ENCODE results near the gene SECISBP2L. TPM values are rescaled to one million over a fixed set of nuclear protein-coding genes. Genes with fewer than 3 reads are reported as not detected.
A peak's percentile ranks its signal among the peaks of the same experiment; 100 is the strongest.

The SECISBP2L gene
- total and polyA plus RNA-seq, 7 experiments from 2014 or later = 20.2 to 75.8 (median 51.8) TPM

DNA sequence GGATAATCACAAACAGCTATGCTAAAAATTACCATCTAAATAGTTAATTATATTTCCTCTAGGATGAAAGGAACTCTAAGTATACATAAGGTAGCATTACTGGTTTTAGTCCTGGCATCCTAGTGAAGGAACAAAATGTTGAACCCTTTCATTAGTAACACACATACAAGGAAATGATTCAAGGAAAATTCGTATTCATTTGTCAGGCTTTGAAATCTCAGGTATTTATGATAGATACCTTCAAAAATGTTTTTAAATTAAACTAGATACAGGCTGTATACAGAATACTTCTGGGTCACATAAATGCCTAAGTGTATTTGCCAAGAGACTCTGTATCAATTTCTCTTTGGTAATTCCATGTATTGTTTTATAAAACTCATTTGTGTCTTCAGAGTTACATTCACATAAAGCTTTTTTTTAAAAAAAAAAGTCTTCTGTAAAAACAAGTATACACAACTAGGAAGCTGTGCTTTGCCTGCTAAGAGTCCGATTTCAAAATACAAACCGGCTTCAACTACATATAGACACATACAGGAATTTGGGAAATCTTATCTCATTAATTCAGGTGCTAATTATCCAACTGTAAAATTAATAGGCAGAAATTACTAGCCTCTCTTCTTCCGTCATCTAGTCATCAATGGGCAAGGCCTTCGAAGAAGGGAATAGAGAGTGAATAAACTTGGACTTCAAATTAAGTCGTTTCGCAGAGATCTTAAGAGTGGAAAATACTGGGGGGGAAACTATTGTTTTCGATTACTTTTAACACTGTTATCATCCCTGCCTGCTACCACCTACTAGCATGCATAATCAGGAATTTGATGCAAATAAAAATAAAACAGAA, 1.3 kb downstream of the SECISBP2L start:
- Mint-ChIP-seq H3K4me1 (peaks cover 30 to 53% (median 42%) of the 10 kb centered on the region in 7 donors), H3K9me3 (peaks cover 0 to 5% (median 0%) of the 10 kb centered on the region in 11 donors), H3K27me3 (no peaks in the 10 kb centered on the region), H3K27ac (peak overlapping the region; percentile 86 to 96 (median 92)), H3K36me3 (peaks cover 0 to 9% (median 4%) of the 10 kb centered on the region in 5 donors), H3K4me3 (peak overlapping the region; percentile 96 to 99 (median 98))
- no peaks in the 10 kb centered on the region for H3K9me3 ChIP-seq (ENCODE audit: control insufficient read depth in 2 of 3, low read length in 3 of 3)
- H3K27ac ChIP-seq (ENCODE audit: low read depth, low read length) = peak overlapping the region; percentile 82
- no peaks in the 10 kb centered on the region for H3K27me3 ChIP-seq (ENCODE audit: control insufficient read depth in 2 of 2, insufficient read depth in 2 of 2, low read length in 2 of 2)
- ATAC-seq (no peak), DNase-seq (no peak)
- CTCF ChIA-PET = interaction anchor here (1.1 to 1.5 kb wide), 2 partner anchors 19 to 102 kb away, joined by 3 read pairs; no protein-coding TSS in a partner anchor
- peaks cover 16 to 18% of the 10 kb centered on the region in 2 donors for H3K4me1 ChIP-seq (ENCODE audit: control insufficient read depth in 2 of 2, insufficient read depth in 2 of 2, low read length in 2 of 2)
- intact Hi-C loops (cut with micrococcal nuclease) = loop anchor here (1.0 to 10.0 kb wide), 7 partner anchors 62 to 1862 kb away; partner anchors contain the start of genes AP4E1 (in 2 of the 2), FAM227B (in 1 of the 2) and SLC27A2 (in 1 of the 2)
- peaks cover 0 to 6% (median 0%) of the 10 kb centered on the region in 3 experiments for H3K36me3 ChIP-seq (ENCODE audit: control insufficient read depth in 2 of 3, insufficient read depth in 3 of 3, low read length in 3 of 3)
- POLR2A ChIA-PET = interaction anchor here (1.2 to 4.5 kb wide), 3 partner anchors 15 to 1299 kb away, joined by 4 to 51 read pairs (median 8); partner anchors contain the start of gene GALK2
- peak overlapping the region; percentile 86 for H3K4me3 ChIP-seq (ENCODE audit: low read length)

DNA sequence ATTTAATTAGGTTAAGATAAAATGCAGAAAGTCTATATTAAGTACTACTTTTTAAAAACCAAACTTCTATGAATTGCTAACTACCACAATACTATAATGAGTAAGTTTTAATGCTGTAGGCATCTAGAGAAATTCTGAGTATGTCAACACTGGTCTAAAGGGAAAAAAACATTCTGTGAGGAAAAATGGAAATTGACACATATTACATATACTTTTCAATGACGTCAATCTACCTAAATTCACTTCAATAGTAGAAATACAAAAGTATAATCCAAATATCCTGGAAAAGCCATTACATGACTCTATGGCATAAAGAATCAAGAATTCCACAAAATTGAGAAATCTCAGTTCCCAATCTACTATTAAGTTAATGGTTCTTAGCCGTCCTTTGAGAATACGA, 2.2 kb downstream of the SECISBP2L start:
- Mint-ChIP-seq H3K36me3 (peaks cover 0 to 10% (median 4%) of the 10 kb centered on the region in 5 donors), H3K4me3 (peak overlapping the region in 9 of 10 donors; percentile 53 to 99 (median 97)), H3K27ac (peak overlapping the region in 2 of 9 donors; percentile 29 to 91), H3K9me3 (peaks cover 0 to 5% (median 0%) of the 10 kb centered on the region in 11 donors), H3K27me3 (no peaks in the 10 kb centered on the region), H3K4me1 (peaks cover 30 to 63% (median 52%) of the 10 kb centered on the region in 7 donors)
- Histone ChIP-seq H3K36me3 (ENCODE audit: control insufficient read depth in 2 of 3, insufficient read depth in 3 of 3, low read length in 3 of 3) (peaks cover 0 to 6% (median 0%) of the 10 kb centered on the region in 3 experiments), H3K4me3 (ENCODE audit: low read length) (no peak overlapping the region), H3K4me1 (ENCODE audit: control insufficient read depth in 2 of 2, insufficient read depth in 2 of 2, low read length in 2 of 2) (peaks cover 16 to 18% of the 10 kb centered on the region in 2 donors), H3K27ac (ENCODE audit: low read depth, low read length) (no peak overlapping the region), H3K27me3 (ENCODE audit: control insufficient read depth in 2 of 2, insufficient read depth in 2 of 2, low read length in 2 of 2) (no peaks in the 10 kb centered on the region), H3K9me3 (ENCODE audit: control insufficient read depth in 2 of 3, low read length in 3 of 3) (no peaks in the 10 kb centered on the region)
- intact Hi-C loops (cut with micrococcal nuclease) = loop anchor here in 1 of 2 donors (10.0 kb wide), 1 partner anchor 1141 kb away; the partner anchor contains the start of gene SLC27A2
- ATAC-seq (no peak), DNase-seq (no peak)
- ChIA-PET CTCF (no interaction called here), POLR2A (interaction anchor here (4.5 kb wide), 1 partner anchor 16 kb away, joined by 51 read pairs; no protein-coding TSS in a partner anchor)

DNA sequence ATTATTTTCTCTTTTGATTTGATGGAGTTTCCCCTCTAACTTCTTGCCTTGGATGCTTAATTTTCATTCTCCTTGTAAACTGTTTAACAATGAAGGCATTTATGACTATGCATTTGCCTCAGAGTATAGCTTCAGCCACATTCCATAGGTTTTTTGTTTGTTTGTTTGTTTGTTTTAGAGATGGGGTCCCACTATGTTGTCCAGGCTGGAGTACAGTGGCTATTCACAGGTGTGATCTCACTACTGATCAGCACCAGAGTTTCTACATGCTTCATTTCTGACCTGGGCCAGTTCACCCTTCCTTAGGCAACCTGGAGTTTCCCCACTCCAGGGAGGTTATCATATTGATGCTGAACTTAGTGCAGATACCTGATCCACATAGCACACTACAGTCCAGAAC, 4.1 kb downstream of the SECISBP2L start:
- H3K4me1 ChIP-seq (ENCODE audit: control insufficient read depth in 2 of 2, insufficient read depth in 2 of 2, low read length in 2 of 2) = peaks cover 16 to 22% of the 10 kb centered on the region in 2 donors
- intact Hi-C loops (cut with micrococcal nuclease) = loop anchor here in 1 of 2 donors (10.0 kb wide), 1 partner anchor 1143 kb away; the partner anchor contains the start of gene SLC27A2
- ChIA-PET CTCF (no interaction called here), POLR2A (no interaction called here)
- H3K27ac ChIP-seq (ENCODE audit: low read depth, low read length) = no peak overlapping the region
- Mint-ChIP-seq H3K27me3 (no peaks in the 10 kb centered on the region), H3K9me3 (peaks cover 0 to 5% (median 0%) of the 10 kb centered on the region in 11 donors), H3K4me3 (peak overlapping the region in 6 of 10 donors; percentile 10 to 60 (median 47)), H3K27ac (no peak overlapping the region), H3K4me1 (peaks cover 32 to 79% (median 67%) of the 10 kb centered on the region in 7 donors), H3K36me3 (peaks cover 0 to 10% (median 4%) of the 10 kb centered on the region in 5 donors)
- H3K4me3 ChIP-seq (ENCODE audit: low read length) = no peak overlapping the region
- no peaks in the 10 kb centered on the region for H3K27me3 ChIP-seq (ENCODE audit: control insufficient read depth in 2 of 2, insufficient read depth in 2 of 2, low read length in 2 of 2)
- DNase-seq (no peak), ATAC-seq (no peak)
- H3K36me3 ChIP-seq (ENCODE audit: control insufficient read depth in 2 of 3, insufficient read depth in 3 of 3, low read length in 3 of 3) = peaks cover 0 to 6% (median 0%) of the 10 kb centered on the region in 3 experiments
- H3K9me3 ChIP-seq (ENCODE audit: control insufficient read depth in 2 of 3, low read length in 3 of 3) = no peaks in the 10 kb centered on the region

DNA sequence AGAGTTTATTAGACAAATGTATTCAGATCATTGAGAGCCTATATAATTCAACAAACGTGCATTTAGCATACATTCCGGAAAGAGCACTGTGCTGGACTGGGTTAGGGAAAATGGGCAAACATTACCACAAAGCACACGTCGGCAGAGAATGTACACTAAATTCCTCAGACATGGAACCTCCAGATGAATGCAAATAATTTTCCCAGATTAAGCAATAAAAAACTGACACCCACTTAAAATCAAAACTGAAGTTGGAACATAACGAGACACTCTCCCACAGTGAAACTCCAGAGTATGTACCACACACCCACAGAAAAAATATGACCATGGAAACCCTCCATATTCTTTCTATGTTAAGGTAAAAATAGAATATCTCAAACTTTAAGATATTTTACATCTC, 4.8 kb downstream of the SECISBP2L start:
- peaks cover 0 to 10% (median 0%) of the 10 kb centered on the region in 3 experiments for H3K36me3 ChIP-seq (ENCODE audit: control insufficient read depth in 2 of 3, insufficient read depth in 3 of 3, low read length in 3 of 3)
- Mint-ChIP-seq H3K36me3 (peaks cover 0 to 10% (median 4%) of the 10 kb centered on the region in 5 donors), H3K4me3 (peak overlapping the region in 8 of 10 donors; percentile 7 to 60 (median 38)), H3K27me3 (no peaks in the 10 kb centered on the region), H3K27ac (no peak overlapping the region), H3K9me3 (peaks cover 0 to 3% (median 0%) of the 10 kb centered on the region in 11 donors), H3K4me1 (peaks cover 29 to 77% (median 64%) of the 10 kb centered on the region in 7 donors)
- ATAC-seq (no peak), DNase-seq (no peak)
- CTCF ChIA-PET = no interaction called here
- H3K9me3 ChIP-seq (ENCODE audit: control insufficient read depth in 2 of 3, low read length in 3 of 3) = no peaks in the 10 kb centered on the region
- intact Hi-C loops (cut with micrococcal nuclease) = loop anchor here in 1 of 2 donors (10.0 kb wide), 1 partner anchor 1143 kb away; the partner anchor contains the start of gene SLC27A2
- no peaks in the 10 kb centered on the region for H3K27me3 ChIP-seq (ENCODE audit: control insufficient read depth in 2 of 2, insufficient read depth in 2 of 2, low read length in 2 of 2)
- POLR2A ChIA-PET = no interaction called here
- H3K27ac ChIP-seq (ENCODE audit: low read depth, low read length) = no peak overlapping the region
- H3K4me1 ChIP-seq (ENCODE audit: control insufficient read depth in 2 of 2, insufficient read depth in 2 of 2, low read length in 2 of 2) = peaks cover 12 to 25% of the 10 kb centered on the region in 2 donors
- H3K4me3 ChIP-seq (ENCODE audit: low read length) = no peak overlapping the region

DNA sequence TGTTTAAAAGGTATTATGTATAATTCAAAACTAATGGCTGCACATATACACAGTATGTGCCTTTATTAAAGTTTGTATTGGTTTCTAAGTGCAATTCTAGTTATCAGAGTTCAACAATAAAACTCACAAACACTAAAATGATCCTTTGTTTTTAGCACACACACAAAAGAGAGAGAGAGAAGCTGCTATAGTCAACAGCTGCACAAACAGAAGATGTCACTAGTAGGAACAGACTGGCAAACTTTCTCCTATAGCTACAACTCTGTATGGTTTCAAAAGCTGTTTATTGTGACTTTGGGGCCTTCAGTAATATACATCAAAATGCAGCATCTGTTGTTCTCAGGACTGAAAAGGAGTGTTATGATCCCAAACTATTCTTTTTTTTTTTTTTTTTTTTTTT, 6.1 kb downstream of the SECISBP2L start:
- H3K9me3 Mint-ChIP-seq = no peaks in the 10 kb centered on the region
- H3K27ac Mint-ChIP-seq = peak overlapping the region in 1 of 9 donors; percentile 6
- DNase-seq (no peak), ATAC-seq (no peak)
- Histone ChIP-seq H3K9me3 (ENCODE audit: control insufficient read depth in 2 of 3, low read length in 3 of 3) (no peaks in the 10 kb centered on the region), H3K4me3 (ENCODE audit: low read length) (no peak overlapping the region), H3K27ac (ENCODE audit: low read depth, low read length) (no peak overlapping the region), H3K4me1 (ENCODE audit: control insufficient read depth in 2 of 2, insufficient read depth in 2 of 2, low read length in 2 of 2) (peaks cover 9 to 21% of the 10 kb centered on the region in 2 donors), H3K36me3 (ENCODE audit: control insufficient read depth in 2 of 3, insufficient read depth in 3 of 3, low read length in 3 of 3) (peaks cover 0 to 15% (median 0%) of the 10 kb centered on the region in 3 experiments), H3K27me3 (ENCODE audit: control insufficient read depth in 2 of 2, insufficient read depth in 2 of 2, low read length in 2 of 2) (no peaks in the 10 kb centered on the region)
- H3K36me3 Mint-ChIP-seq = peaks cover 0 to 21% (median 13%) of the 10 kb centered on the region in 5 donors
- CTCF ChIA-PET = interaction anchor here (0.6 kb wide), 1 partner anchor 179 kb away, joined by 3 read pairs; no protein-coding TSS in a partner anchor
- intact Hi-C loops (cut with micrococcal nuclease) = loop anchor here in 1 of 2 donors (10.0 kb wide), 1 partner anchor 1145 kb away; the partner anchor contains the start of gene SLC27A2
- peaks cover 23 to 72% (median 60%) of the 10 kb centered on the region in 7 donors for H3K4me1 Mint-ChIP-seq
- H3K27me3 Mint-ChIP-seq = no peaks in the 10 kb centered on the region
- POLR2A ChIA-PET = no interaction called here
- peak overlapping the region in 3 of 10 donors; percentile 3 to 59 (median 6) for H3K4me3 Mint-ChIP-seq

DNA sequence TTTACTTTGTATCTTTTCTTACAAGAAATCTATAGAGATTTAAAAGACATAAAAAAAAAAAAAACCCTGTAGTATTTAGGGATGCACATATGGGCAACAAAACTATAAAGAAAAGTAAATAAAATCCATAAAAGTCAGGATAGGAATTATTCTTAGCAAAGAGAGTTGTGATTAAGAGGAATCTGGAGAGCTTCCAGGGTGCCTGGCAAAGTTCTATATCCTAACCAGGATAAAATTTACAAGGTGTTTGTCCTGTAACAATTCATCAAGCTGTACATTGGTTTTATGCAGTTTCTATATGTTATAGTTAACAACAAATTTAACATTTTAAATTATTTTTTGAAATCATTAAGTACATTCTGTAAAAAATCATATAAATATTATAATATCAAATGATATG, 7.9 kb downstream of the SECISBP2L start:
- intact Hi-C loops (cut with micrococcal nuclease) = no loop called here
- Mint-ChIP-seq H3K4me1 (peaks cover 16 to 58% (median 45%) of the 10 kb centered on the region in 7 donors), H3K4me3 (no peak overlapping the region), H3K36me3 (peaks cover 0 to 22% (median 13%) of the 10 kb centered on the region in 5 donors), H3K27me3 (no peaks in the 10 kb centered on the region), H3K27ac (no peak overlapping the region), H3K9me3 (no peaks in the 10 kb centered on the region)
- H3K4me1 ChIP-seq (ENCODE audit: control insufficient read depth in 2 of 2, insufficient read depth in 2 of 2, low read length in 2 of 2) = peaks cover 0 to 7% of the 10 kb centered on the region in 2 donors
- ATAC-seq (no peak), DNase-seq (no peak)
- ChIA-PET POLR2A (no interaction called here), CTCF (interaction anchor here (1.2 kb wide), 1 partner anchor 177 kb away, joined by 4 read pairs; no protein-coding TSS in a partner anchor)
- H3K9me3 ChIP-seq (ENCODE audit: control insufficient read depth in 2 of 3, low read length in 3 of 3) = no peaks in the 10 kb centered on the region
- no peaks in the 10 kb centered on the region for H3K27me3 ChIP-seq (ENCODE audit: control insufficient read depth in 2 of 2, insufficient read depth in 2 of 2, low read length in 2 of 2)
- peaks cover 0 to 23% (median 0%) of the 10 kb centered on the region in 3 experiments for H3K36me3 ChIP-seq (ENCODE audit: control insufficient read depth in 2 of 3, insufficient read depth in 3 of 3, low read length in 3 of 3)
- H3K4me3 ChIP-seq (ENCODE audit: low read length) = no peak overlapping the region
- no peak overlapping the region for H3K27ac ChIP-seq (ENCODE audit: low read depth, low read length)
